ENCODE measurements around the gene MAPRE2. TPM values are rescaled to one million over a fixed set of nuclear protein-coding genes. Genes with fewer than 3 reads are reported as not detected.

MAPRE2 gene
- total RNA-seq, 4 donors from 2014 or later, result 22.2 to 32.2 (median 24.5) TPM

- Histone ChIP-seq H3K27ac (replicated peaks in 1 of 4) (peak overlapping the region; percentile 0 to 65 (median 45)), H3K36me3 (no peaks in the 10 kb centered on the region), H3K4me3 (peak overlapping the region; percentile 25 to 40 (median 36)), H3K9me3 (no peaks in the 10 kb centered on the region), H3K27me3 (no peaks in the 10 kb centered on the region), H3K4me1 (peaks cover 24 to 40% (median 39%) of the 10 kb centered on the region in 4 donors)
- intact Hi-C loops (cut with DNase I), result no loop called here
- DNase-seq (ENCODE audit: extremely low spot score), result no peak
- 12% methylated on average over 3 of the region's 3 CpGs for WGBS
- peak in 1 of 3 experiments; percentile 28 for TF ChIP-seq CTCF (IDR thresholded peaks at IDR 0.05)
- TF ChIP-seq POLR2AphosphoS5 (IDR thresholded peaks at IDR 0.05), result no peak
These were observed 11.4 kb upstream of the MAPRE2 start for GRCh38 chr18:35029770-35030169.

- WGBS, result 46% methylated on average over 3 of the region's 3 CpGs
- Histone ChIP-seq H3K27ac (replicated peaks in 1 of 4) (peak overlapping the region in 3 of 4 donors; percentile 44 to 65 (median 46)), H3K4me1 (peaks cover 18 to 33% (median 33%) of the 10 kb centered on the region in 4 donors), H3K4me3 (peak overlapping the region; percentile 25 to 40 (median 36)), H3K36me3 (no peaks in the 10 kb centered on the region), H3K9me3 (no peaks in the 10 kb centered on the region), H3K27me3 (no peaks in the 10 kb centered on the region)
- intact Hi-C loops (cut with DNase I), result no loop called here
- TF ChIP-seq CTCF (IDR thresholded peaks at IDR 0.05) (no peak), POLR2AphosphoS5 (IDR thresholded peaks at IDR 0.05) (no peak), EP300 (IDR thresholded peaks at IDR 0.05) (no peak), POLR2A (IDR thresholded peaks at IDR 0.05; ENCODE audit: low read depth) (no peak)
- no peak for DNase-seq (ENCODE audit: extremely low spot score)
These were observed 10.8 kb upstream of the MAPRE2 start for GRCh38 chr18:35030277-35030989.

GRCh38 chr18:35032113-35032512 is 9.1 kb upstream of the MAPRE2 start:
- DNase-seq (ENCODE audit: extremely low spot score), result no peak
- Histone ChIP-seq H3K27me3 (no peaks in the 10 kb centered on the region), H3K4me1 (peaks cover 12 to 20% (median 17%) of the 10 kb centered on the region in 4 donors), H3K4me3 (no peak overlapping the region), H3K9me3 (no peaks in the 10 kb centered on the region), H3K27ac (replicated peaks in 1 of 4) (no peak overlapping the region), H3K36me3 (no peaks in the 10 kb centered on the region)
- WGBS, result 60% methylated on average over 1 of the region's 1 CpG
- intact Hi-C loops (cut with DNase I), result no loop called here
- TF ChIP-seq POLR2A (IDR thresholded peaks at IDR 0.05; ENCODE audit: low read depth), result no peak
- TF ChIP-seq EP300 (IDR thresholded peaks at IDR 0.05), result no peak
- no peak for TF ChIP-seq CTCF (IDR thresholded peaks at IDR 0.05)
- TF ChIP-seq POLR2AphosphoS5 (IDR thresholded peaks at IDR 0.05), result no peak

GRCh38 chr18:35038029-35038428 is 3.2 kb upstream of the MAPRE2 start:
- H3K36me3 ChIP-seq, result no peaks in the 10 kb centered on the region
- H3K4me1 ChIP-seq, result peaks cover 9 to 21% (median 18%) of the 10 kb centered on the region in 4 donors
- DNase-seq (ENCODE audit: extremely low spot score), result no peak
- 69% methylated on average over 1 of the region's 1 CpG for WGBS
- no peaks in the 10 kb centered on the region for H3K9me3 ChIP-seq
- TF ChIP-seq POLR2AphosphoS5 (IDR thresholded peaks at IDR 0.05) (no peak), CTCF (IDR thresholded peaks at IDR 0.05) (no peak), POLR2A (IDR thresholded peaks at IDR 0.05; ENCODE audit: low read depth) (no peak), EP300 (IDR thresholded peaks at IDR 0.05) (no peak)
- no peaks in the 10 kb centered on the region for H3K27me3 ChIP-seq
- H3K4me3 ChIP-seq, result no peak overlapping the region
- H3K27ac ChIP-seq (replicated peaks in 1 of 4), result no peak overlapping the region
- intact Hi-C loops (cut with DNase I), result no loop called here
